Left hindlimb (tissue), 1 donor: ENCODE results near the gene ADGRA3.
"Not testable (repeated sequence)": the region's sequence is repeated elsewhere in the genome, so short reads cannot be mapped to it uniquely, and the experiment has no call there.

Experiments
- DNase-seq: peaks from one replicate; pipeline ENCODE4 v3.0.0-alpha.2; 2018

ADGRA3 gene

GRCh38 chr4:22428441-22428840 is 87.4 kb downstream of the ADGRA3 start:
- DNase-seq = no peak

DNA sequence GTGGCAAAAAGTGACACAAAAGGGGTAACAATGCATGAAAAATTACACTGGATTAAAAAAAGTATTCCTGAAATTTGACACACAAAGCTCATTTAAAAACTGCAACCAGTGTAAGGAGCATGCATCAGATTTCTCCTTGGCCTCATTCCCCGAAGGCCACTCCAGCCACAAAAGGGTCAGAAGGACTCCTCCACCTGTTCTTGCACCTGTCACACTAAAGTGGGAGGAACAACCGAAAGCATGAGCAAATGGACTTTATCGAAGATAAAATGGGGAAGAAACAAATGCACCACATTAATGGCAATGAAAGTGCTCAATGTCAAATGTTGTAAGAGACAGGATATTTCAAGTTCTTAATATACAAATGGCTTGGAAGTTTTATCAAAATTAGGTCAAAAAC is 88.2 kb downstream of the ADGRA3 start:
- DNase-seq = no peak

GRCh38 chr4:22420291-22420690 is 95.6 kb downstream of the ADGRA3 start:
- no peak for DNase-seq

DNA sequence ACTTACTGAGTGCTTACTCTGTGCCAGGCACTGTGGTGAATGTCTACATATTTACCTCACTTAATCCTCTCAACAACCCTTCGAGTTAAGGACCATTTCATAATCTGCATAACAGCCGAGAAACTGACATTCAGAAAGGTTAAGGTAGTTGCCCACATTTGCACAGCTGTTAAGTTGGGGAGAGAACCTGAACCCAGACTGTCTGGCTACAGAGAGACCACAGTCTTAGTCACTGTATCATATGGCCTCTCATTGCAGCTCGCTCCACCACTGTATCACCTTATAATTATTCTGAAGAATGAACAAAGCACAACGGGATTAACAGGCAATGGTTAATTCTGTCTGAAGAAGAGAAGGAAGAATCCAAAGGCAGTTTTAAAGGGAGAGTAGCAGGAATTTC is 98.5 kb downstream of the ADGRA3 start:
- DNase-seq = no peak

GRCh38 chr4:22416403-22416802 is 99.5 kb downstream of the ADGRA3 start:
- no peak for DNase-seq

DNA sequence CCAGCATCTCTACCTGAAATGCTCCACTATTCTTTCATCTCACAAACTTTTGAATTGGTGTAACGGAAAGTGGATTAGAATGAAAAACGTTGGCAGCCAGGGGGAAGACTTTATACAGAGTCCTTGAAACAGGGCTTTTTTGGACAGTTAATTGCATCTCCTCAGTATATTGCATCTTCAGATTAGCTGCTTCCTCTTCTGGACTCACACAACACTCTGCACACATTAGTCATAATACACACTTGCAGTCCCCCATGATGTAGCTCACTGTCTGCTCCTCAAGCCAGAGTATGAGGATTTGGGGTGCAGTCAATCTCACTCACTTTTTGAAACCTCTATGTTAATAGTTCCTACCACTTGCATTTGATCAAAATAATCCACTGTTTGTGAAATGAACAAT is 101.0 kb downstream of the ADGRA3 start:
- DNase-seq = no peak

- no peak for DNase-seq
Measured at GRCh38 chr4:22413471-22413870, 102.4 kb downstream of the ADGRA3 start.

GRCh38 chr4:22412013-22412412 is 103.9 kb downstream of the ADGRA3 start:
- DNase-seq = no peak

DNA sequence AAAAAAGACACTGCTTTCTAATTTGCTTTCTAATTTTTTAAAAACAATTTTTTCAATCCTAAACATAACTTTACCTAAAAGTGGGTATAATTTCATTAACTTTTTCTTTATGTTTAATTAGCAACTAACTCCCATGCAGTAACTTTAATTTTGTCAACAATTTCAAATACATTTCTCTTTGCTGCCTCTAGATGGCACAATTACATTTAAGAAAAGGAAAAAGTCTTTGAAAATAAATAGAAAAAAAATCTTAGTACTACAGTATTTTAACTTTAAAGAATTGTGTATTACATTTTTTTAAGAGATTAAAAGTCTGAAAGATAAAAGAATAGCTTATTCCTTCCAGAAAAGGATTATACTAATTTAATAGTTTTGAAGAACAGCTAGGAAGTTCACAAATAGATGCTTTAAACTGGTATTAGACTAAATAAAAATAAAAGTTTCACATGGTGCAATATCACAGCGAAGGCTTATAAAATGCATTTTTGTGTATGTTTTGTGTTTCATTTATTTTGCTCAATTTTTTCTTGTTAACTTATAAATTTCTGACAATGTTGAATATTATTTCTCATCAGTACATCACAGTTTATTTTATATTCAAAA is 105.1 kb downstream of the ADGRA3 start:
- DNase-seq = no peak

- DNase-seq = no peak
Measured at GRCh38 chr4:22408474-22408873, 107.4 kb downstream of the ADGRA3 start.

DNA sequence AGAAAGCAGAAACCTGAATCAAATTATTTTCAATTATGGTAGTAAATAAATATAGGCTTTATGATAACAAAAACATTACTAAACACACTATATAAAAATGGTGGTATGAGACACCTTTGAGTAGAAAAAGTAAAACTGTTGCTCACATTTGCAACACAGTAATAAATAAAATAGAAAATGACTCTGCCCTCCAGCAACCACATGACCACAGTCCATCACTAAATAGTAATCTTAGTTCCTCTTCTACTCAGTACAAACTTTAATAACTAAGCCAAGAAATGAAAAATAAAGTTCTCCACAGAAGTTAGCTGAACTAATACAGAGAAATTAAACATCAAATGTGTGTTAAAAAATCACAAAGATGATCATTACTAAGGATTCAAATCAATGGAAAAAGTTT is 108.5 kb downstream of the ADGRA3 start:
- no peak for DNase-seq

- no peak for DNase-seq
Measured at GRCh38 chr4:22398671-22399070, 117.2 kb downstream of the ADGRA3 start.

- DNase-seq = no peak
Measured at GRCh38 chr4:22391551-22391950, 124.3 kb downstream of the ADGRA3 start.

- peak; percentile 41 for DNase-seq
Measured at GRCh38 chr4:22389240-22389870, 126.5 kb downstream of the ADGRA3 start.

GRCh38 chr4:22385611-22386011 is 130.3 kb downstream of the ADGRA3 start:
- DNase-seq = no peak

GRCh38 chr4:22384154-22384553 is 131.7 kb downstream of the ADGRA3 start:
- DNase-seq = no peak

DNA sequence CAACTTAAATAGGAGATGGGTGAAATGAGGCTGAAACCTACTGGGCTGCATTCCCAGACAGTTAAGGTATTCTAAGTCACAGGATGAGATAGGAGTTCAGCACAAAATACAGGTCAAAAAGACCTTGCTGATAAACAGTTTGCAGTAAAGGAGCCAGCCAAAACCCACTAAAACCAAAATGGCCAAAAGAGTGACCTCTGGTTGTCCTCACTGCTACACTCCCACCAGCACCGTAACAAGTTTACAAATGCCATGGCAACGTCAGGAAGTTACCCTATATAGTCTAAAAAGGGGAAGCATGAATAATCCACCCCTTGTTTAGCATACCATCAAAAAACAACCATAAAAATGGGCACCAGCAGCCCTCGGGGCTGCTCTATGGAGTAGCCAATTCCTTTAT is 133.7 kb downstream of the ADGRA3 start:
- DNase-seq = not testable (repeated sequence)

DNA sequence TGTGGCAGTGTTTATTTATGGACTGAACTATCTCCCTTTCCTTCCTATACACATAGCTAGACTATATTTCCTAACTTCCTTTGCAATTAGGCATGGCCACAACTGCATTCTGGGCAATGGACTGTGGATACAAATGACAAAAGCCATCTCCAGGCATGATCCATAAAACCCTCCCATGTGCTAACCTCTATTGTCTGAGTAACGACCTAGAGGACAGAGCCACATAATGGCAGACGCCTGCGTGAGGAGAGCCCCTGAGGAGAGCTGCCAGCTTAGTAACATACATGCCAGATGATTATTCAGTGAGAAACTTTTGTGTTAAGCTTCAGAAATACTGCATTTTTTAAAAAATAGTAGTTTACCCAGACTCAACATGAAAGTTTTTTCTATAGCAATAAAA is 142.9 kb downstream of the ADGRA3 start:
- no peak for DNase-seq

GRCh38 chr4:22369901-22370562 is 145.8 kb downstream of the ADGRA3 start:
- DNase-seq = no peak

DNA sequence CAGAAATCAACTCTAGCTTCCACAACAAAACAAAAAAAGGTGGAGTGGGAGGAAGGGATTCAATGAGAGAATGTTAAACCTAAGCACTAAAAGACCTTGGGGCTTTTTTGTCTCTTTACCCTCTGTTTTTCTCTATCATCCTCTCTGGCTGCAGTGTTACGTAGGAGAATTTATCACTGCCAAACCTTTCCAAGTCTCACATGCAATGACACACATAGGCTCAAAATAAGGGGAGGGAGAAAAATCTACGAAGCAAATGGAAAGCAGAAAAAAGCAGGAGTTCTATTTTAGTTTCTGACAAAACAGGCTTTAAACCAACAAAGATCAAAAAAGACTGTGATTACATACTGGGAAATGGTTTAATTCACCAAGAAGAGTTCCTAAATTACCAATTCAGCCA is 152.1 kb downstream of the ADGRA3 start:
- DNase-seq = no peak

- no peak for DNase-seq
Measured at GRCh38 chr4:22363036-22363435, 152.8 kb downstream of the ADGRA3 start.

DNA sequence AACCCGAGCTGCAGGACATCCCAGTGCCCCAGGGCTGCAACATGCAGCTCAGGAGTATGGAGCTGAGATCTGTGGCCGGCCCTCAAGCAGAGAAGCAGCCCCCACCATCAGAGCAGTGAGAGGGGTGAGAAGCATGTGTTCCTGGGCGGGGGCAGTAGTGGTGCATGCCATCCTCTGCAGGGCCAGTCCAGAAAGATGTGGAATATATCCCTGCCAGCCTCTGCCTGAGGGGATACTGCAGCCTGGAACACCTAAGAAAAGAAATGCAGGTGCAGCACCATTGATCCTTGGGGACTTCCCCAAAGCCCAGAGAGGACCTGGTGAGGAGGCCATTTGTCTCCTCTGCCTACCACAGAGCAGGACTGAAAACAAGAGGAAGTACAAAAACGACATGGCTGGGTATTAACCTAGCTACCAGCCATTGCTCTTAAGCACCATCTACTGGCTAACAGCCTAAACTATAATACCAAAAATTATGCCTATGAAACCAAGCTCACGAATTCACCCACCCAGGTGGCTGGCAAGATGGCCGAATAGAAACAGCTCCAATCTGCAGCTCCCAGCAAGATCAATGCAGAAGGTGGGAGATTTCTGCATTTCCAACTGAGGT is 158.8 kb downstream of the ADGRA3 start:
- DNase-seq = no peak

- no peak for DNase-seq
Measured at GRCh38 chr4:22348410-22348809, 167.5 kb downstream of the ADGRA3 start.

GRCh38 chr4:22345678-22346077 is 170.2 kb downstream of the ADGRA3 start:
- no peak for DNase-seq
